ENCODE results near the gene TRIM17.

The TRIM17 gene, protein sequence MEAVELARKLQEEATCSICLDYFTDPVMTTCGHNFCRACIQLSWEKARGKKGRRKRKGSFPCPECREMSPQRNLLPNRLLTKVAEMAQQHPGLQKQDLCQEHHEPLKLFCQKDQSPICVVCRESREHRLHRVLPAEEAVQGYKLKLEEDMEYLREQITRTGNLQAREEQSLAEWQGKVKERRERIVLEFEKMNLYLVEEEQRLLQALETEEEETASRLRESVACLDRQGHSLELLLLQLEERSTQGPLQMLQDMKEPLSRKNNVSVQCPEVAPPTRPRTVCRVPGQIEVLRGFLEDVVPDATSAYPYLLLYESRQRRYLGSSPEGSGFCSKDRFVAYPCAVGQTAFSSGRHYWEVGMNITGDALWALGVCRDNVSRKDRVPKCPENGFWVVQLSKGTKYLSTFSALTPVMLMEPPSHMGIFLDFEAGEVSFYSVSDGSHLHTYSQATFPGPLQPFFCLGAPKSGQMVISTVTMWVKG

DNA sequence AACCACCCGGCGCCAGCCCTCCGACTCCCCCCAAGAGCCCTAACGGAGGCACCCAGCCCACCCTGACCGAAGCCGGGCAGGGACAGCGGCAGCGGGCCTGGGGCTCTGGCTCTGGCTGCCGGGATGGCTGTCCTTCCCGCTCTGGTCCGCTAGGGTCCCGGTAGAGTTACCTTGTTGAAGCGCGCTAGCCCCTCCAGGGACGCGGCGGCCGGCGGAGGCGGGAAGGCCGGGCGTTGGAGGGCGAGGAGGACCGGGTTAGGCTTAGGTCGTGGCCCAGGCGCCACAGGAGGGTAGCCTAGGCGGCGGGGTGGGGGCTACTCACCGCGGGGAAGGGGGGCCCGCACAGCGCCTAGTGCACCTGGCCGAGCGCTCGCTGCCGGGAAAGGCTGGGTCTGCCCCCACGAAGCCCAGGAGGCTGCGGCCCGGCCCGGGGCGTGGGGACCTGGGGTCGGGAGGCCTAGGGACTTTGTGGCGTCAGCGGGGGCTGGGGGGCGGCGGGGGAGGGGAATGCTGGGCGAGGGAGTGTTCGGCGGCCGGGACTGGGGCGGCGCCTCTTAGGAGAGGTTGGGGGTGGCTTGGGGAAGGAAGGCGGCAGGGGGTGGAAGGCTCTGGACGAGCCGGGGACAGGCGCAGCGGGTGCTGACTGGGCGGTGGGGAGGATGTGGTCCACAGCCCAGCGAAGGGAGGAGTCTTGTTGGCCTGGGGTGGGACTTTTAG is at the start of gene TRIM17:
TSS of gene TRIM17 (minus strand) at position 645 of the 717 bp plus-strand sequence. CDS start 1,789 bp downstream, outside the sequence.
- peak; percentile 48 for DNase-seq

- no peak for DNase-seq
Observed at GRCh38 chr1:228465571-228466146, 49.0 kb upstream of the TRIM17 start.

DNA sequence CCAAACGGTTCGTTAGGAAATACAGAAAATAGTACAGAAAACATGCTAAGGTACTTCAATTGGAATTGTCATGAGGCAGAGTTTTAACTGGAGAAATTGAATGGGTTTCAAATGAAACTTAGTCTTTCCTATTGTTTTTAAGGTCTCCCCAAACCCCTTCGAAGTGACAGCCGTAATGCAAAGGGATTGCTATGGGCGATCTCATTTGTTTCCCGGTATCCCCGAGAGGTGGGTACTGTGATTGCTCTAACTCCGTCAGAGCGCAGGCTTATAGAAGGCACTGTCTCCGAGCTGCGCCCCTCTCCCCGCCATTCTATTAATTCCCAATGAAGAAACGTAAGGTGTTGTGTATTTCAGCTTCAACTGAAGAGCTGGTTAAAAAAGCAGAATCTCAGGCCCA is 48.5 kb upstream of the TRIM17 start:
- no peak for DNase-seq

DNA sequence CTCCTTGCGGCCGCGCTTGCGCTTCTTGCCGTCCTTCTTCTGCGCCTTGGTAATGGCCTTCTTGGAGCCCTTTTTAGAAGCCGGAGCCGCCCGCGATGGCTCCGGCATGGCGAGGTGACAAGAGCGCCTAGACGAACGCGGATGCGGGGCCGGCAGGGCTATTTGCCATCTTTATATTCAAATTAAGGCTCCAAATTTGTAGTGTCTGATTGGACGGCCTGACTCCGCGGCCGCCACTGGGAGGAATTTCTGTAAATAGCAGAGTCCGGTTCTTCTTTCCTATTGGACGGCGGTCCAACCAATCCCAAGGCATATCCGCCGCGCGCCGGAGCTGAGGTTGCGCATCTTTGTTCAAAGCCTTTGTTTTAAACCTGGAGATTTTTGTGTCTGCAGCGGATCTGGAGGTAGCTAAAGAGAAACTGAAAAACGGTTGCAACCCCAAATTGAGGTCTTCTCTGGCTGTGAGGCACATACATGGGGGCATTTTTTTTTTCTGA is 47.9 kb upstream of the TRIM17 start:
- DNase-seq = peak; percentile 82

DNA sequence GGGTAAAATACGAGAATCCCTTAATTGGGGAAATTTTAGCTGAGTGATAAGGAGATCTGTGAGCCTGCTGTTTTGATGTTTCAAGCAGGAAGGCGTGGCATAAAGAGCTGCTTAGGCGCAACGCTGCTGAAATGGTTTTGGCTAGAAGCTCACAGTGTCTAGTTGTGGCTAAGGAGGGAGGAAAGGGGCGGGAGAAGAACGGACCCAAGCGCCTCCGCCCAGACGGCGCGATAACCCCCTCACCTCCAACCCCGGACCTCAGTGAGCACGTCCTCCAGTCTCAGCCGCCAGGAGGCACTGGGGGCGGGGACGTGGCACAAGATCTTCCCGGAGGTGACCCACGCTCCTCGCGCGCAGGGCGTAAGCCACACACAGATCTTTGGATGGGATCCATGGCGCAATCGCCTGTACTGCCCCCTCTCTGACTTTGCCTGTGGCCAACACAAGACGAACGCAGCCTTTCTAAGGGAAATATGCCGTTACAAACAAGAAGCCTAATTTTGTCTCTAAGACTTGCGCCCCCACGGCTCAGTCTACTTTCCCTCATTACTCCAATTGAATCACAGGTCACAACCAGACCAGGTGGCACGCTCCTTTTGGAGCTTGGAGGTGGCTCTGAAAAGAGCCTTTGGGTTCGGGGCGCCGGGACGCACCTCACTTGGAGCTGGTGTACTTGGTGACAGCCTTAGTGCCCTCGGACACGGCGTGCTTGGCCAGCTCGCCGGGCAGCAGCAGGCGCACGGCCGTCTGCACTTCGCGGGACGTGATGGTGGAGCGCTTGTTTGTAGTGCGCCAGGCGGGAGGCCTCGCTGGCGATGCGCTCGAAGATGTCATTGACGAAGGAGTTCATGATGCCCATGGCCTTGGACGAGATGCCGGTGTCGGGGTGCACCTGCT is 47.1 kb upstream of the TRIM17 start:
- peak; percentile 40 for DNase-seq

DNA sequence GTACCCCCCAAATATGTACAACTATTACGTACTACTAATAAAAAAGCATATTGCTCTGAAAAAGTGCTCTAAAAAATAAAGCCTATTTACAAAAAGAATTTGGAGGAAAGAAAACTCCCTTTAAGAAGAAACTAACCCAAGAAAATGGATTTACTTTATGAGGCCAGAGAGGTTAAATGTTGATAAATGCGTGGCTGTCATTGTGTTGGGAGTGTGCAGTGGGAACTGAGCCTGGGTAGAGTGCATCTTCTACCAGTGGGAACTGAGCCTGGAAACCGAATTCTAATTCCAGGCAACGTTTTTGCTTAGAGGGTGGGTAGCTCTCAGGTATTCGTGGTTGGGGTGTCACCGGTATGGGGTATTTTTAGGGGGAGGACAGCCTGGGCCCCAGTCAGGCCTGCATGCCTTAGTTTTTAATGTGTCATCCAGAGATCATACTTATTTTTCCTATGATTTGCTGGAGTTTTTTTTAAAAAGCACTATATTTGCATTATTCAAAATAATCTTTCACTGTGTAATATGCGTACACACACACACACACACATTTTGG is 46.4 kb upstream of the TRIM17 start:
- no peak for DNase-seq

DNA sequence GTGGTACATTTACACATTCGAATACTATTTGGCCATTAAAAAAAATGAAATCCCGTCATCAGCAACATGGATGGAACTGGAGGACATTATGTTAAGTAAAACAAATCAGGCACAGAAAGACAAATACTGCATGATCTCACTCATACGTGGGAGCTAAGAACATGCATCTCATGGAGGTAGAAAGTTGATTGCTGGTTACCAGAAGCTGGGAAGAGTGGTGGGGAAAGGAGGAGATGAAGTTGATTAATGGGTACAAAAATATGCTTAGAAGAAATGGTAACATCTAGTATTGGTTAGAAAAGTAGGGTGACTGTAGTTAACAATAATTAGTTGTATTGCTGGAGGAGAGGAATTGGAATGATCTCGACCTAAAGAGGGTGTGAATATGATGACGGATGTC is 45.9 kb upstream of the TRIM17 start:
- no peak for DNase-seq

GRCh38 chr1:228460821-228461220 is 44.2 kb upstream of the TRIM17 start:
- DNase-seq = no peak

DNA sequence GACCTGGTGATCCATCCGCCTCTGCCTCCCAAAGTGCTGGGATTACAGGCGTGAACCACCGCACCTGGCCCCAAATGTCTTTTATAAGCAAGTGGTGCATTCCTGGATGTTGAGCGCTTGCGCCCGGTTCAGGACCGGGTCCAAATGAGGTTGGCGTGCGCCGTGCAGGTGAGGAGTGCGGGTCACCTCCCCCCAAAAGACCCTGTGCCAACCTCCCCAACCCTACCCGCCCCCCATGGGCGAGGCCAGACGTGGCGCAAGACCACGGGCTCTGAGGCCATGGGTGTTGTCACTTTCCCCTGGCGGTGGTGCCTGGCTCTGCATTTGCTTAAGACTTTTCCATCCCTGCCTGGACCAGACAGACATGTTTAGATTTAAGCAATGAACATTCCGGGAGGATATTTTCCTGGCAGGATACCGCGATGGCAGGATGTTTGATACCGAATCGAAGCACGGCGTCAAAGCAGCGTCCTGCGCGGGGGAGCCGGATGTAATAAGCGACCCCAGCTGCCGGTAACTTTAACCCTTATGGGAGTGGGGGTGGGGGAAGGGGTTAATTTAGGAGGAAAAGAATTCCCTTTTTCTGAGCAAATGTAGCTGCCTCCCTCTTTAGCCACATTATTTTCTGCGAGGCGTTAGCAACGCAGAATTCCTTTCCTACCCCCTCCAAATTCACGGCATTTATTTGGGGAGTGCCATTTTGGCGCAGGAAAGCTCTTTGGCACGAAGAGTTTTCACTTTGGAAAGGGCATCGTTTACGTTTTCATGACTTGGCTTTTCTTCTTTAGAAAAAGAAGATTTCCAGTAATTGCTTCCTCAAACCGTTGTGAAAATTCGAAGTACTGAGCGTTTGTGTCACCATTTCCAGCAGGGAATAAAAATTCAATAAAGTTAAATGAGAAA is 42.7 kb upstream of the TRIM17 start:
- peak; percentile 45 for DNase-seq

GRCh38 chr1:228457396-228458176 is 40.9 kb upstream of the TRIM17 start:
- peak; percentile 77 for DNase-seq

- DNase-seq = no peak
Observed at GRCh38 chr1:228457017-228457395, 40.3 kb upstream of the TRIM17 start.

DNA sequence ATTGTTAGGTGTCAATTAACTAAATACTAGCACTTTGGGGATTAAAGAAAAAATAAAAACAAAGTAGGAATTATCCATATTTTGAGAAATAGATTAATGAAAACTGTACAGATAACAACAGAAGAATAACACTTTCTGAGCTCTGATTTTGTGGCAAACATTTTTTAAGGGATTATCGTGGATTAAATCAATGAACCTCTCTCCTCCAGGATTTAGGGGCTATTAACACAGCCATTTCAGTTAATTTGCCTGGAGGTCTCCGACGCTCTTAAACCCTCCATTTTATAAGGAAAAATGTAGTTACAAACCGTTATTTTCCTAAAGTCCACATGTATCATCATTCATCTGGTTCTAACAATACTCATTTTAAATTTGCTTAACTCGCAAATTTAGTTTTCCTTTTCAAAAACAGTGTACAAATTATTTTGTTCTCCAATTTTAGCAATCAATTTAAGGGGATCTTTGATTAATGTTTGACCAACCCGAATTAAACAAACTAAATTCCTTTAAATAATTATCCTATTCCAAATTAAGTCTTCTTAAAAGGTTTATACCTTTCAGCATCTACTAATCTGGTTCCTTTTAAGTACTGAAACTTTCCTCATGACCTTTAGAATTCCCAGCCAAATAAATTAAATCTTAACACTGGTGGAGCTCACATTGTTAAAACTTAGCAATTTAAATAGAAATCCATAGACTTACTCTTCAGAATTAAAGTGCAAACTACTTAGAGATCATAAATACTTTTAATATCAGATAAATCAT is 39.8 kb upstream of the TRIM17 start:
- no peak for DNase-seq

GRCh38 chr1:228455715-228456114 is 39.1 kb upstream of the TRIM17 start:
- no peak for DNase-seq

DNA sequence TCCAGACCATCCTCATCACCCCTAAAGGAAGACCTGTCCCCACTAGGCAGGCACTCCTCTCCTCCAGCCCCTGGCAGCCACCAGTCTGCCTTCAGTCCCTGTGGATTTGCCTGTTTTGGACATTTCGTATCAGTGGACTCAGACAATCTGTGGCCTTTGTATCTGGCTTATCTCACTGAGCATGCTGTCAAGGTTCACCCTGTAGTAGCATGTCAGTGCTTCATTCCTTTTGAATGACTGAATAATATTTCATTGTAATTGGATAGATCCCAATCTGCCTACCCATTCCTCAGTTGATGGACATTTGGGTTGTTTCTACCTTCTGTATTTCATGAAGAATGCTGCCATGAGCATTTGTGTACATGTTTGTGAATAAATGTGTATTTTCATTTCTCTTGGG is 37.6 kb upstream of the TRIM17 start:
- no peak for DNase-seq

DNA sequence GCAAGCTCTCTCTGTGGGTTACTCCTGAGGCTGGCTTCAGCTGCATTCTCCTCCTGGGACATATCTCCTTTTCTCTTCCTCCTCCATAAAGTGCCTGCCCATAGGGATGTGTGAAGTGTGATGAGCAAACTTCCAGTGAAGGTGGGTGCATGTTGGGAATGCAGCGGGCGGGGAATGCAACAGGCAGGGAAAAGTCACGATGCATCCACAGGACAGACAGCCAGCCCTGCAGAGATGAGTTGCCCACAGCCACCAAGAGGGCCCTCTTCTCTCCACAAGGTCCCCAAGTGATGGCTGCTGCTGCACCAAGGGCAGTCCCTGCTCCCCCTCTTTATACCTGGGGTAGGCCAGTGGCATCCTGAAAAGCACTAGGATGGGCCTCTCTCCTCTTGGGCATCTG is 37.0 kb upstream of the TRIM17 start:
- no peak for DNase-seq

GRCh38 chr1:228453022-228453560 is 36.4 kb upstream of the TRIM17 start:
- no peak for DNase-seq

- no peak for DNase-seq
Observed at GRCh38 chr1:228452194-228453021, 35.7 kb upstream of the TRIM17 start.

GRCh38 chr1:228450200-228450599 is 33.5 kb upstream of the TRIM17 start:
- no peak for DNase-seq

Data from activated CD8-positive, alpha-beta memory T cell treated with anti-CD3 and anti-CD28 coated beads, Interleukin-2, amount 50 U/mL, for 4 hours (primary cell).